K562 (cell line): ENCODE data around the gene INHBE. TPM values are rescaled to one million over a fixed set of nuclear protein-coding genes. Genes with fewer than 3 reads are reported as not detected.

Source experiments
- ATF1 ChIP-seq, 2 experiments: fragments of 450-650 bp in 1 of 2; IDR thresholded peaks; 2 replicates each; pipeline ENCODE4 v1.6.1; 2016; ENCODE audit warnings: missing compliant biosample characterization in 1 of 2, missing genetic modification characterization in 1 of 2
- BACH1 ChIP-seq: fragments of 200-800 bp; sonication (Bioruptor generic); IDR thresholded peaks from 2 replicates; pipeline ENCODE4 v1.6.1; 2016; ENCODE audit warnings: missing genetic modification characterization, missing compliant biosample characterization
- DACH1 ChIP-seq: fragments of 450-650 bp; IDR thresholded peaks from 2 replicates; pipeline ENCODE4 v1.6.1; 2018; ENCODE audit not compliant: partially characterized antibody
- DMBX1 ChIP-seq: fragments of 250-450 bp; sonication (Bioruptor Pico); IDR thresholded peaks from 2 replicates; pipeline ENCODE4 v1.8.0; 2022; ENCODE audit warnings: inconsistent platforms, mild to moderate bottlenecking, moderate library complexity, borderline replicate concordance
- ELF1 ChIP-seq: fragments of 200-800 bp; sonication (Bioruptor generic); IDR thresholded peaks from 2 replicates; pipeline ENCODE4 v1.6.1; 2016; ENCODE audit warnings: missing genetic modification characterization, missing compliant biosample characterization
- GMEB1 ChIP-seq: fragments of 250-450 bp; sonication (Bioruptor Pico); IDR thresholded peaks from 2 replicates; pipeline ENCODE4 v1.4.0; 2020; ENCODE audit warnings: mild to moderate bottlenecking
- HNRNPLL ChIP-seq: fragments of 200-400 bp; formaldehyde crosslinking; IDR thresholded peaks from 2 replicates; pipeline ENCODE4 v1.6.1; 2017; ENCODE audit warnings: low read length, low read depth, mild to moderate bottlenecking; ENCODE audit not compliant: poor library complexity, severe bottlenecking
- KLF16 ChIP-seq: IDR thresholded peaks from 2 replicates; pipeline ENCODE4 v1.6.1; 2016; ENCODE audit warnings: antibody characterized with exemption
- MITF ChIP-seq: IDR thresholded peaks from 2 replicates; pipeline ENCODE4 v1.6.1; 2014; ENCODE audit warnings: antibody characterized with exemption
- NFYB ChIP-seq: IDR thresholded peaks from 2 replicates; pipeline ENCODE4 v1.6.1; 2011; ENCODE audit warnings: mild to moderate bottlenecking, moderate library complexity; ENCODE audit not compliant: insufficient read length; ENCODE audit errors: extremely low read depth
- NRF1 ChIP-seq, 2 experiments: fragments of 450-650 bp; IDR thresholded peaks in 1 of 2; conservative IDR thresholded peaks in 1 of 2; 2 replicates each; pipeline ENCODE4 v1.6.1; 2014; ENCODE audit warnings: mild to moderate bottlenecking in 2 of 2
- POLR2G ChIP-seq: fragments of 200-400 bp; formaldehyde crosslinking; IDR thresholded peaks from 2 replicates; pipeline ENCODE4 v1.6.1; 2017; ENCODE audit warnings: low read depth, mild to moderate bottlenecking, antibody characterized with exemption, low read length, moderate library complexity
- SIX5 ChIP-seq, 2 experiments: IDR thresholded peaks; 2 replicates each; pipeline ENCODE4 v1.6.1; 2011; ENCODE audit warnings: low read length in 2 of 2, borderline replicate concordance in 1 of 2, low read depth in 1 of 2, mild to moderate bottlenecking in 1 of 2, moderate library complexity in 1 of 2; ENCODE audit not compliant: insufficient read depth in 1 of 2
- TSC22D4 ChIP-seq: fragments of 450-650 bp; IDR thresholded peaks from 2 replicates; pipeline ENCODE4 v1.6.1; 2016; ENCODE audit warnings: missing genetic modification characterization, missing biosample characterization, control low read depth
- VEZF1 ChIP-seq: fragments of 200-800 bp; sonication (Bioruptor generic); IDR thresholded peaks from 2 replicates; pipeline ENCODE4 v1.6.1; 2017; ENCODE audit warnings: missing genetic modification characterization, missing compliant biosample characterization
- ZNF197 ChIP-seq: fragments of 200-800 bp; sonication (Bioruptor generic); IDR thresholded peaks from 2 replicates; pipeline ENCODE4 v1.6.1; 2016; ENCODE audit warnings: low read depth, missing genetic modification characterization, missing compliant biosample characterization
- ZNF780A ChIP-seq: fragments of 250-450 bp; sonication (Bioruptor Pico); IDR thresholded peaks from 2 replicates; pipeline ENCODE4 v1.5.0; 2021; ENCODE audit warnings: mild to moderate bottlenecking
- polyA plus RNA-seq, 8 experiments: library from polyadenylated mRNA; depleted of rRNA in 4 of 8; stranded (reverse) in 5 of 8; unstranded in 3 of 8; fragments of >200 nt; fragmentation: Nextera tagmentation in 2 of 8; fragmentation: Illumina TruSeq in 1 of 8; extraction: Ambion mirVana in 2 of 8; extraction: Trizol in 1 of 8; gene quantifications; 2 replicates each; pipeline versions ENCODE4 v1.2.1 to v1.2.3, GENCODE V29; 2011 to 2014; ENCODE audit warnings: inconsistent platforms in 1 of 8, missing spikeins in 1 of 8
- total RNA-seq, 7 experiments: library from RNA; depleted of rRNA in 6 of 7; stranded (reverse); fragments of >200 nt in 6 of 7; fragmentation: Illumina TruSeq in 2 of 7; extraction: Trizol in 2 of 7; gene quantifications; 2 replicates each; pipeline versions ENCODE4 v1.2.1 to v1.2.3, GENCODE V29; 2011 to 2021; ENCODE audit warnings: low replicate concordance in 1 of 7
- TF ChIP-seq, protein P1 (sequence below): sonication (generic); formaldehyde crosslinking; IDR thresholded peaks from 2 replicates; pipeline ENCODE4 v1.9.0; 2022; ENCODE audit warnings: mild to moderate bottlenecking, missing genetic modification reagents
- TF ChIP-seq, protein P2 (sequence below), 2 experiments: fragments of 450-650 bp; conservative IDR thresholded peaks; 2 replicates each; pipeline ENCODE4 v1.6.1; 2017; ENCODE audit warnings: mild to moderate bottlenecking in 2 of 2, moderate library complexity in 2 of 2

Gene INHBE
- total and polyA plus RNA-seq, 9 of the 15 experiments (the other 6 are each of a cell fraction or from before 2014, with no cell fraction given) = 0.94 to 9.9 (median 7.3) TPM

DNA sequence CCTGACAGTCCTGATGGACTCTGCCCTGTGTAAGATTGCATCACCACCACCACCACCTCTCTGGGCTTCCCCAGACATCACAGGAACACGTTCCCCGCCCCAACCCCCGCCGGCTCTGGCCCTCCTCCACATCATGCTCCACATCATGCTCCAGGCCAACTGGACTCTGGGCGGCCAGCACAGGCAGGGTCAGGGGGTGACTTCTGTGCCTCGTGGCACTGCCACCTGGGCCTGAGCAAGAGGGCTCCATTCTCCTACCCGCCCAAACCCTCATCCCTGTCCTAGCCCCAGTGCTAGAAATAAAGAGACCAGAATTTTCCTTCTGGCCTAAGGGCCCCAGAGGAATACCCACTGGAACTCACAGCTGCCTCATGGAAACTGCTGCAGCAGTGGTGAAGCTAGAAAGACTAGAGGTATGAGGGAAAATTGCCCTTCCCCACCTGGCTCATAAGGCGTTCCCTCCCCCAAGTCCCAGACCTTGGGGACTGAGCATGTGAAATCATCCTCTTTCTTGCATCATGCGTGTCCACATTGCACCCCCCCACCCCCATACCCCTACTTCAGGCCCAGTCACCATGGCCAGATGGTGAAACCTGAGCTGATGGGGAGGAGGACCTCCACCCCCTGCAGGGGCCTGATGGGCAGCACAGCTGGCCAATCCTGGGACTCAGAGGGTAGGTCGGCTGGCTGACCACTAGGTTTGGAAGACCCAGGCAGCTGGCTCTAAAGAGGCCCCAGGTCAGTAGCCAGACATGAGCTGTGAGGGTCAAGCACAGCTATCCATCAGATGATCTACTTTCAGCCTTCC lies at the start of gene INHBE (continued):
- TF ChIP-seq HNRNPLL = no peak
- TF ChIP-seq TSC22D4 = no peak
- TF ChIP-seq POLR2G = peak; percentile 77
- no peak for TF ChIP-seq ZNF780A (CRISPR knock-in tag)
- TF ChIP-seq BACH1 (tag) = peak; percentile 68
- TF ChIP-seq ELF1 = no peak
- TF ChIP-seq SIX5 (IDR thresholded peaks at IDR 0.05; ENCODE audit: borderline replicate concordance in 1 of 2, insufficient read depth in 1 of 2, low read depth in 1 of 2, low read length in 2 of 2) = peak in 1 of 2 experiments; percentile 44; a peak in 1 of 4 replicates
- peak; percentile 61; the same call in 1 of the 2 replicates for TF ChIP-seq ZNF197 (CRISPR knock-in tag)
- TF ChIP-seq, protein P1, sequence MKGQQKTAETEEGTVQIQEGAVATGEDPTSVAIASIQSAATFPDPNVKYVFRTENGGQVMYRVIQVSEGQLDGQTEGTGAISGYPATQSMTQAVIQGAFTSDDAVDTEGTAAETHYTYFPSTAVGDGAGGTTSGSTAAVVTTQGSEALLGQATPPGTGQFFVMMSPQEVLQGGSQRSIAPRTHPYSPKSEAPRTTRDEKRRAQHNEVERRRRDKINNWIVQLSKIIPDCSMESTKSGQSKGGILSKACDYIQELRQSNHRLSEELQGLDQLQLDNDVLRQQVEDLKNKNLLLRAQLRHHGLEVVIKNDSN = no peak
- TF ChIP-seq VEZF1 = peak; percentile 90
- peak; percentile 48 to 60; a peak in 3 of 4 replicates for TF ChIP-seq NRF1 (conservative IDR thresholded peaks at IDR 0.05 in 1 of 2, IDR thresholded peaks at IDR 0.05 in 1 of 2)
- TF ChIP-seq, protein P2, sequence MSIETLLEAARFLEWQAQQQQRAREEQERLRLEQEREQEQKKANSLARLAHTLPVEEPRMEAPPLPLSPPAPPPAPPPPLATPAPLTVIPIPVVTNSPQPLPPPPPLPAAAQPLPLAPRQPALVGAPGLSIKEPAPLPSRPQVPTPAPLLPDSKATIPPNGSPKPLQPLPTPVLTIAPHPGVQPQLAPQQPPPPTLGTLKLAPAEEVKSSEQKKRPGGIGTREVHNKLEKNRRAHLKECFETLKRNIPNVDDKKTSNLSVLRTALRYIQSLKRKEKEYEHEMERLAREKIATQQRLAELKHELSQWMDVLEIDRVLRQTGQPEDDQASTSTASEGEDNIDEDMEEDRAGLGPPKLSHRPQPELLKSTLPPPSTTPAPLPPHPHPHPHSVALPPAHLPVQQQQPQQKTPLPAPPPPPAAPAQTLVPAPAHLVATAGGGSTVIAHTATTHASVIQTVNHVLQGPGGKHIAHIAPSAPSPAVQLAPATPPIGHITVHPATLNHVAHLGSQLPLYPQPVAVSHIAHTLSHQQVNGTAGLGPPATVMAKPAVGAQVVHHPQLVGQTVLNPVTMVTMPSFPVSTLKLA (conservative IDR thresholded peaks at IDR 0.05) = peak; percentile 55 to 62; a peak in 3 of 4 replicates
- TF ChIP-seq ATF1 (CRISPR knock-in tag; IDR thresholded peaks at IDR 0.05) = no peak
- TF ChIP-seq ATF1 (tag; IDR thresholded peaks at IDR 0.05) = peak; percentile 10; the same call in 1 of the 2 replicates
- TF ChIP-seq DMBX1 = peak; percentile 94
- no peak for TF ChIP-seq MITF
- no peak for TF ChIP-seq DACH1
- peak; percentile 85 for TF ChIP-seq NFYB
- peak; percentile 40; the same call in 1 of the 2 replicates for TF ChIP-seq KLF16
- TF ChIP-seq GMEB1 (CRISPR knock-in tag) = 0 out of 2 replicates have a peak, but pooled peaks have one; percentile 9
